ENCODE data around the gene MUC16. TPM values are rescaled to one million over a fixed set of nuclear protein-coding genes. Genes with fewer than 3 reads are reported as not detected.
"Not testable (repeated sequence)": the region's sequence is repeated elsewhere in the genome, so short reads cannot be mapped to it uniquely, and the experiment has no call there.

Gene MUC16
- 0.45 and 1.0 TPM in 2 replicates for total RNA-seq

DNA sequence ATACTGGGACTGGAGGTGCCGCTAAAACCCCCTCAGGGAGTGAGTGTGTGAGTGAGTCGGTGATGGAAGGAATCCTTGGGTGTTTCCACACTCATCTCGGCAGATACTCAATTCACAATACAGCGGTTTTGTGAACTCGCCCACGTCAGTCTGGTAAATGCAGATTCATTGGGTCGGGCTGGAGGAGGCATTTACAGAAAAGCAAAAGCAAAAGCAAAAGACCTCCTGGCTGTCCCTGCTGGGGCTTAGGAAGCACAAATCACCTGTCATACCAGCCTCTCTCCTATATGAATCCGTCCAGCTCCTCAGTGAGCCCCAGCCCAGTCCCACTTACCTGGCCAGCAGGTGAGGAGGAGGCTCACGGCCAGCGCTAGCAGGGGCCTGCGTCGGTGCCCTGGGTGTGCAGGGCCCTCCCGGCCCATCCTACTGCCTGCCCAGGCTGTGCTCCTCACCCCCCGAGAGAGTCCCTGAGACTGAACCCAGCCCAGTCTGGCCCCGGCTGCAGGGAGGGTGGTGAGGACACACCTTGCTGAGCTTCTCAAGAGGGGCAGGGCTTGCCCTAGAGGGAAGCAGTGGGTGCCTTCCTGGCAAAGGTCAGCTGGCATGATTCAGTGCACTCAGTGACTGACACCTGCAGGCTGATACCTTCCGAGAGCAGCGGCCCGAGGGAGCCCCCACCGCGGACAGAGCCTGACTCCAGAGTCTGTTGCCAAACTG, at the start of gene MUC16:
Gene MUC16 (minus strand): TSS at position 475 of the 717 bp plus-strand sequence.
- no peak for DNase-seq (ENCODE audit: low read depth)

DNA sequence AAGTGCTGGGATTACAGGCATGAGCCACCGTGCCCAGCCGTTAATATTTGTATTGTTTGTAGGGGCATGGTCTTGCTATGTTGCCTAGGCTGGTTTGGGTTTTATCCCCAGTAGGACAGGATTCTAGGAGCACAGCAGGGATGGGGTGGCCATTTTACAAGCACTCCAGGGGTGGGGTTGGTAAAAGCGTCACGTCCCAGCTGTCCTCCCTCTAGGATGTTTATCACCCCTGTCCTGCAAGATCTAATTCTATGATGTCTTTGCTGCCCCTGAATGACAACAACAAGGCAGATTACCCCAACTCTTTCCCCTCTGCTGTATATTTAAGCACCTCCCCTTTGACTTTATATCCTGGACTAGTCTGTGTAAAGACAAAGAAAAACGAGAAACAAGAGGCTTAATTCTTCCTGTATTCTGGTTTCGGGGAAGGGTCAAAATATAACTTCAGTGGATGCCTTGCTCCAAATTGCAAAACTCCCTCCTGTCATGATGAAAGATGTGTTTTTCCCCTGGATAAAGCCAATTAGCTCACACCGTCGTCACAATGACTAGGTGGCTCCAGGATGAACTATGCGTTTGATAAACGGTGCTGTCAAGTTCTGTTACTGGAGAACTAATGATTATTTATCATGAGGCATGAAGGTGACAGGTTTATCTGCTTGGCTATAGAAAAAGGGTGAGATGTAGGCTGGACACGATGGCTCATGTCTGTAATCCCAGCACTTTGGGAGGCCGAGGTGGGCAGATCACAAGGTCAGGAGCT, 48.9 kb upstream of the MUC16 start:
- peak; percentile 52 for DNase-seq (ENCODE audit: low read depth)

DNA sequence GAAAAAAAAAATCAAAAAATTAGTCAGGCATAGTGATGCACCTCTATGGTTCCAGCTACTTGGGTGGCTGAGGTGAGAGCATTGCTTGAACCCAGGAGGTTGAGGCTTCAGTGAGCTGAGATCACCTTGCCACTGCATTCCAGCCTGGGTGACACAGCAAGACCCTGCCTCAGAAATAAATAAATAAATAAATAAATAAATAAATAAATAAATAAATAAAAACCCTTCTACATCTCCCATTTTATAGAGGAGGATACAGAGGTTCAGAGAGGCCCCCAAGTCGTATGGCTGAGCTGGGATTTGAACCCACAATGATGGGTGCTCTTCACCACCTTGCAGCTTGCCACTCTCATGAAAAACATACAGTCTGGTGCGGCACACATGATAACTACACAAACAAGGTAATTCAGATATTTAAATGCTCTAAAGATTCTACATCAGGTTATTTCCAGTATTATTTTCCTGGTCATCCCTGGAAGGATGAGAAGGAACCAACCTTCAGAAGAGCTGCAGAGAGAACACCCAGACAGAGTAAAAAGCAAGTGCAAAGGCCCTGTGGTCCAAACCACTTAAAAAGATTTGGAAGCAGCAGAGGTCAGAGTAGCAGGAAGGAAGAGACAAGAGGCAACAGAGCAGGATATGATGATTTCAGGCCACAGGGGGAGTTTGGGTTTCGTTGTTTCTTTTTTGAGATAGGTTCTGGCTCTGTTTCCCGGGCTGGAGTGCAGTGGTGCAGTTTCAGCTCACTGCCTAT, 47.5 kb upstream of the MUC16 start:
- no peak for DNase-seq (ENCODE audit: low read depth)

DNA sequence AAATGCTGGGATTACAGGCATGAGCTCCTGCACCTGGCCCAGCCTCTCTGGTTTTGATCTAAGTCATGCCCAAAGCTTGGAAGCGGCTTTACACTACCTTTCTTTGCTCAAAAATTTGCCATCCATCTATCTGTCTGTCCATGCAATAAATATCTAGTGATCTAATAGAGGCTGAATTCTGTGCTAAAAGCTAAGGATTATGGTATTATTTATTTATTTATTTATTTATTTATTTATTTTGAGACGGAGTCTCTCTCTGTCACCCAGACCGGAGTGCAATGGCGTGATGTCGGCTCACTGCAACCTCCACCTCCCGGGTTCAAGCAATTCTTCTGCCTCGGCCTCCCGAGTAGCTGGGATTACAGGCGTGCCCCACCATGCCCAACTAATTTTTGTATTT, 45.9 kb upstream of the MUC16 start:
- not testable (repeated sequence) for DNase-seq (ENCODE audit: low read depth)

GRCh38 chr19:9054765-9055164, 44.6 kb upstream of the MUC16 start:
- no peak for DNase-seq (ENCODE audit: low read depth)

DNA sequence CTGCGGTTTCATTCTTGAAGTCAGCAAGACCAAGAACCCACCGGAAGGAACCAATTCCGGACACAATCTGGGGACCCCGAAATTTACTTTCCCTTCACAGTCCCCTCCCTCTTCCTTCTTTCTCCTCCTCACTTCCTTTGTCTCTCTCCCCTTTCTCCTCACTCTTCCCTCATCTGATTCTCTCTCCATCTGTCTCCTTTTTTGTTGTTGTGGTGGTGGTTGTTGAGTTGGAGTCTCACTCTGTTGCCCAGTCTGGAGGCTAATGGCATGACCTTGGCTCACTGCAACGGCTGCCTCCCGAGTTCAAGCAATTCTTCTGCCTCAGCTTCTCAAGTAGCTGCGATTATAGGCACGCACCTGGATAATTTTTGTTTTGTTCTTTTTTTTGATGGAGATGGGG, 44.0 kb upstream of the MUC16 start:
- DNase-seq (ENCODE audit: low read depth) = no peak

GRCh38 chr19:9053674-9054073, 43.5 kb upstream of the MUC16 start:
- not testable (repeated sequence) for DNase-seq (ENCODE audit: low read depth)

GRCh38 chr19:9052894-9053293, 42.7 kb upstream of the MUC16 start:
- DNase-seq (ENCODE audit: low read depth) = no peak

DNA sequence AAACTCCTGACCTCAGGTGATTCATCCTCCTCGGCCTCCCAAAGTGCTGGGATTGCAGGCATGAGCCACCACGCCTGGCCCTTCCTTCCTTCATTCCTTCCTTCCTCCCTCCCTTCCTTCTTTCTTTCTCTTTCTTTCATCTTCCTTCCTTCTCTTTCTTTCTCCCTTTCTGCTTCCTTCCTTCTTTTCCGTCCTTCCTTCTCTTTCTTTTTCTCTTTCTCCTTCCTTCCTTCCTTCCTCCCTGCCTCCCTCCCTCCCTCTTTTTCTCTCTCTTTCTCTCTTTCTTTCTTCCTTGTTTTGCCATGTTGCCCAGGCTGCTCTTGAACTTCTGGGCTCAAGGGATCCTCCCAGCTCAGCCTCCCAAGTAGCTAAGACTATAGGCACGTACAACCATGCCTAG, 36.5 kb upstream of the MUC16 start:
- DNase-seq (ENCODE audit: low read depth) = no peak

GRCh38 chr19:9044449-9044848, 34.2 kb upstream of the MUC16 start:
- DNase-seq (ENCODE audit: low read depth) = no peak

GRCh38 chr19:9043524-9043923, 33.3 kb upstream of the MUC16 start:
- DNase-seq (ENCODE audit: low read depth) = peak; percentile 18

DNA sequence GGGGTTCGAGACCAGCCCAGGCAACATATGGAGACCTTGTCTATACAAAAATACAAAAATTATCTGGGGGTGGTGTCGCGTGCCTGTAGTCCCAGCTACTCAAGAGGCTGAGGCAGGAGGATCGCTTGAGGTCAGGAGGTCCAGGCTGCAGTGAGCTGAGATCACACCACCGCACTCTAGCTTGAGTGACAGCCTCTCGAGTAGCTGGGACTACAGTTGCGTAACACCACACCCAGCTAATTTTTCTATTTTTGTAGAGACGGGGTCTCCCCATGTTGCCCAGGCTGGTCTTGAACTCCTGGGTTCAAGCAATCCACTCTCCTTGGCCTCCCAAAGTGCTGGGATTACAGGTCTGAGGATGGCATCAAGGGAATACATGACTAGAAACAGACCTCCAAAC, 30.8 kb upstream of the MUC16 start:
- DNase-seq (ENCODE audit: low read depth) = no peak

DNA sequence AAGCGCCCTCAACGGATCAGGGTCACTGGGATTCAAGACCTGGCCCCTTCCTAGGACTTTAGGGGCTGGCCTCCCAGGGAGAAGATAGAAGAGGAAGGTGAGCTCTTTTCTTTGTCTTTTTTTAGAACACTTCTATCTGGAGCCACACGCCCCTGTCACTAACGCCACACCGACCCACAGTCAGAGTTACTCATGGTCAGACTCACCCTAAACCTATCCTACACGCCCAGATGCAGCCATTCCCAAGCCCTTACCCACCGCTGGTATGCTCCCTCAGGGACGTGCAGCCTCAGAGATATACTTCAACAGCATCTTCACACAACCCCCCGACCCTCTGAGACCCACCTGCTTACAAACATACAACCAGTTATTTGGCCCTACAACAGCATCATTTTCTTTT, 29.9 kb upstream of the MUC16 start:
- DNase-seq (ENCODE audit: low read depth) = no peak

DNA sequence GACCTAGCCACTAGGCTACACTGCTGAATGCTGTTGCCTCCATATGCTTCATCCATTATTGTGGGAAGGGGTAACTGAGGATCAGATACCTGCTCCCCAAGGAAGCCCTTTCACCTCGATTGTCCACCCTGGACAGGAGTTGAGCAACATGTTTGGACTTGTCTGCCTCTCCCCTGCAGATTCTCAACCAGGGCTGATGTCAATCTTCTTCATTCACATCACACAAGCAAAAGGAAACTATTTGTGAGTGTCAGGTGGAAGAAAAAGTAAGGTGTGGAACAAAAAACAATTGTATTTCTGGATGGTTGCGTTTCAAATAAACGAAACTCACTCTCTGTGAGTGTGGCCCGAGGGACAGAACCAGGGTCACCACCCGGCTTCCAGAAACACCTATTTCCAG, 29.5 kb upstream of the MUC16 start:
- DNase-seq (ENCODE audit: low read depth) = peak; percentile 16

DNA sequence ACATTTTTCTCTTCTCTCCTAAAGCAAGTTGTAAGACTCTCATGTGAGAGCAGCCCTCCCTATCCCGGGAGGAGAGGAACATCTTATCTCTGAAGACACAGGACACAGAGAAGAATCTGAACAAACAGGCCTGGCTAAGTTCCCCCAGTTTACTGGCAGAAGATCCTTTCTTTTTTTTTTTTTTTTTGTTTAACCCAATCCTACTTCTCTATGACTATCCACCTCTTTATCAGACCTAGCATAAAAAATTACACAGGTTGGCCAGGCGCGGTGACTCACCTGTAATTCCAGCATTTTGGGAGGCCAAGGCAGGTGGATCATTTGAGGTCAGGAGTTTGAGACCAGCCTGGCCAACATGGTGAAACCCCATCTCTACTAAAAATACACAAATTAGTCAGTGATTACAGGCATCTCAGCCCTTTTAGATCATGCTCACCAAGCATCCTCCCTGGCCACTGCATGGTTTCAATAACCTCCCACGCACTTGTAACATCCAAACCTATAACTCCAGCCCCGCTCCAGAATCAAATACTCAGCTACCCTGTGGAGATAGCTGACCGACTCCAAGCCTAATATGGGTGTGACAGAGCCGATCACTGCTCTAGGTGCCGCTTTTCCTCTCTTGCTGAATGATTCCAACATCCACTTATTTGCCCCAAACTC, 27.3 kb upstream of the MUC16 start:
- DNase-seq (ENCODE audit: low read depth) = no peak

DNA sequence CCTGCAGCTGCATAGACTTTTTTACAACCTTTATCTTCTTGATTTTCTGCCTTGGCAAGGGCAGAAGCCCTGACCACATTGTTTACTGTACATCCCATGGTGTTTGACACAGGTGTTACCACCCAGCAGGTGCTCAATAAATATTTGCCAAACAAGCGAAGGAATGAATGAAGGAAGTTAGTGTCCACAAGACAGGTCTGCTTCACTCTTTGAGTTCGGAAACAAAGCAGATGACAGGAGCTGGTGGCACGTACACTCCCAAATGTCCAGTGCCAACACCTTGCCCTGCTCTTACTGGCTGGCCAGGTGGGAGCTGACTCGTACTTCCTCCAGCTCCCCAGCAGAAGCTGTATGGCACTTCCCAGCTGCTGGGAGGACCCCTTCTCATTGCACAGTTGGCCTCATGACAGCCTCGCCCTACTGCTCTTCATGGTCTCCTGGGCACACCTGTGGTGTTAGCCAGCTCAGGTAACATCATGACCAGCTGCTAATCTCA, 22.0 kb upstream of the MUC16 start:
- DNase-seq (ENCODE audit: low read depth) = peak; percentile 13

DNA sequence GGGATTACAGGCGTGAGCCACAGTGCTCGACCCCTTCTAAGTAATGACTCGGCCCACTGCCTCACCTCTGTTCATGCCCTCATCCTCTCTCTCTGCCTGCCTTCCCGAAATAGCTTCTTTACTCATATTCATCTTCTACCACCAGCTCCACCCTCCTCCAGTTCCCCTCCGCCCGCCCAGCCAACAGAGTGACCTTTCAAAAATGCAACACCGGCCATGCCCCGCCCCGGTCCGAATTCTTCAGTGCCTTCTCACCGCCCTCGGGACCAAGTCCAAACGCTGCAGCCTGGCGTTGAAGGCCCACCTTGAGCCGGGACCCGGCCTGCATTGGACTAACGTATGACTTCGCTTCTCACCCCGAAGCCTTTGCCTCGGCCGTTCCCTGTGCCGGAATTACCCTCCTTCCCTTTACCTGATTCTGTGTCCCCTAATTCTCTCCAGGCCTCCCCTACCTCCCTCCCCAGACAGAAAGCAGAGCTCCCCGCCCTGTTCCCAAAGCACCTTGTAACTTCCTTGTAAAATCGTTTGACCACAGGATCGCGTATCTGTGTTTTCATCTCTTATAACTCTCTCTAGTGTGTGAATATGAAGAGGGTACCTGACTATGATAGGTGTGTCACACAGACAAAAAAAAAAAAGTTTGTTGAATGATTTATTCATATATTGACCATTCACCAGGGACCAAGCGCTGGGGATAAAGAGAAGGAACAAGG, 8.1 kb upstream of the MUC16 start:
- DNase-seq (ENCODE audit: low read depth) = no peak

- no peak for DNase-seq (ENCODE audit: low read depth)
Observed at GRCh38 chr19:9014803-9015202, 4.6 kb upstream of the MUC16 start.

DNA sequence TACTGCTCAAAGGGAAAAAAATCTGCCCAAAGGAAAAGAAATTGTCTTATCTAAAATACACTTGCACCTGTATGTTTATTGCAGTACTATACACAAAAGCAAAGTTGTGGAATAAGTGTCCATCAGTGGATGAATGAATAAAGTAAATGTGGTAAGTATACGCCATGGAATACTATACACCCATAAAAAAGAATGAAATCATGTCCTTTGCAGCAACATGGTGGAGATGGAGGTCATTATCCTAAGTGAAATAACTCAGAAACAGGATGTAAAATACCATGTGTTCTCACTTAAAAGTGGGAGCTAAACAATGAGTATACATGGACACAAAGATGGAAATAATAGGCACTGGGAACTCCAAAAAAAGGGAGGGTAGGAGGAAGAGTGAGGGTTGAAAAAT, 3.8 kb upstream of the MUC16 start:
- no peak for DNase-seq (ENCODE audit: low read depth)

GRCh38 chr19:9011875-9012274, 1.7 kb upstream of the MUC16 start:
- DNase-seq (ENCODE audit: low read depth) = no peak

GRCh38 chr19:9010693-9011092, 484 bp upstream of the MUC16 start:
- no peak for DNase-seq (ENCODE audit: low read depth)

All from renal cortical epithelial cell (primary cell).